ENCODE results near the gene RBCK1. TPM values are rescaled to one million over a fixed set of nuclear protein-coding genes. Genes with fewer than 3 reads are reported as not detected.
"Not testable (repeated sequence)": the region's sequence is repeated elsewhere in the genome, so short reads cannot be mapped to it uniquely, and the experiment has no call there.

The RBCK1 gene
- total and polyA plus RNA-seq, 2 donors (not counting 3 experiments of a cell fraction or from before 2014, with no cell fraction given) = 80.4 to 82.7 TPM

DNA sequence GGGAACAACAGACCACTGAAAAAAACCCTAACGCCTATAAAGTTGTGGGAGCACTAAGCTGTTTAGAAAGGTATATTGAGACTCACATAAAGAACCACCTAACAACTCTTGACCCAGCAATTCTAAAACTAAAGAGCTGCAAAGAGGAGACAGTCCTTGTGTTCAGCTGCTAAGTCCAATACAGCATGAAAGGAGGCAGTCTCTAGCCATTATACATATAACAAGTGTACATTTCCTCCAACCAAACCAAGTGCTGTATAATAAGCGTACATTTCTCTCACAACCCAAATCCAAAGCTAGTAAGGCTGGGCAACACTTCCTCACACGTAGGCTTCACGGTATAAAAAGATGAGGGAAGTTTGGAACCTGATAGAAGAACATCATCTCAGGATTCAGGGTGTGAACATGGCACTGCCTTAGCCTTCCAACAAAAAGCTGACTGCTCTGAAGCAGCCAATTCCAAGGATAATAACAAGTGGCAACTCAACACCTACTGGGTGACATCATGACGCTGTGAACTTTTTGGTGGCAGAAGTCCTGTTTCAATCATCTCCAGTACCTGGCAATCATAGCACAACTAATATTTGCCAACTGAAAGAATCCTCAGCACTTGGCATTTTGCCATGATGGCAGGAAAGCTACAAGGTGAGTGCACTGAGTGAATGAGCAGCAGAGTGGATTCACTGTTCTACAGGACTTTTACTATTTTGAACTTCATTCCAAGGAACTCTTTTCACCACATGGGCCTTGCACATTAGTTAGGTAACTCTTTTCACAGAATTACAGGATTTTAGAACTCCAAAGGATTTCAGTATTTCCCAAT, 37.6 kb downstream of the RBCK1 start:
- Histone ChIP-seq H3K4me1 (ENCODE audit: control insufficient read depth, extremely low read depth, insufficient read depth, low read length) (peaks cover 6% of the 10 kb centered on the region), H3K79me2 (ENCODE audit: control insufficient read depth, insufficient read depth, low read length) (peaks cover 36% of the 10 kb centered on the region), H3K9ac (replicated peaks; ENCODE audit: extremely low read depth, insufficient read depth, low read length) (no peak overlapping the region), H2AFZ (ENCODE audit: low read depth, low read length) (no peak overlapping the region), H3K4me2 (ENCODE audit: insufficient read depth, low read length) (no peak overlapping the region), H3K36me3 (ENCODE audit: control insufficient read depth in 2 of 2, extremely low read depth in 1 of 2, insufficient read depth in 2 of 2, low read length in 2 of 2) (peaks cover 13 to 19% of the 10 kb centered on the region in 2 experiments), H3K27ac (ENCODE audit: insufficient read depth, low read depth, low read length) (no peak overlapping the region), H4K20me1 (replicated peaks; ENCODE audit: control insufficient read depth, extremely low read depth, insufficient read depth, low read length) (no peaks in the 10 kb centered on the region), H3K9me3 (replicated peaks; ENCODE audit: control insufficient read depth, insufficient read depth, low read length) (no peaks in the 10 kb centered on the region), H3K27me3 (ENCODE audit: control insufficient read depth in 2 of 2, insufficient read depth in 2 of 2, low read length in 2 of 2) (no peaks in the 10 kb centered on the region), H3K4me3 (replicated peaks in 1 of 3; ENCODE audit: insufficient read depth in 1 of 3, low read depth in 1 of 3, low read length in 3 of 3) (no peak overlapping the region), H3K9me1 (replicated peaks; ENCODE audit: control insufficient read depth, extremely low read depth, insufficient read depth, low read length) (no peaks in the 10 kb centered on the region)
- intact Hi-C loops (cut with micrococcal nuclease) (no loop called here), dilution Hi-C loops (cut with MboI; ENCODE audit: extremely low pct_ligation_motif_present, low sequenced_read_pairs) (no loop called here)
- FAIRE-seq (peak; percentile 47), DNase-seq (ENCODE audit: low read depth, low spot score) (no peak)
- TF ChIP-seq JUN (IDR thresholded peaks at IDR 0.05; ENCODE audit: borderline replicate concordance, insufficient read depth, insufficient read length, low read depth) (no peak), EZH2 (IDR thresholded peaks at IDR 0.05; ENCODE audit: borderline replicate concordance, low read depth, low read length, severe bottlenecking) (no peak), MYC (IDR thresholded peaks at IDR 0.05; ENCODE audit: low read depth, low read length) (no peak), FOS (IDR thresholded peaks at IDR 0.05; ENCODE audit: borderline replicate concordance, insufficient read depth, low read length) (no peak), POLR2AphosphoS5 (IDR thresholded peaks at IDR 0.05; ENCODE audit: insufficient read depth, low read depth, low read length) (no peak), GATA2 (IDR thresholded peaks at IDR 0.05; ENCODE audit: insufficient read depth, insufficient read length, low read depth, low read length) (no peak)
- TF ChIP-seq, protein P1, sequence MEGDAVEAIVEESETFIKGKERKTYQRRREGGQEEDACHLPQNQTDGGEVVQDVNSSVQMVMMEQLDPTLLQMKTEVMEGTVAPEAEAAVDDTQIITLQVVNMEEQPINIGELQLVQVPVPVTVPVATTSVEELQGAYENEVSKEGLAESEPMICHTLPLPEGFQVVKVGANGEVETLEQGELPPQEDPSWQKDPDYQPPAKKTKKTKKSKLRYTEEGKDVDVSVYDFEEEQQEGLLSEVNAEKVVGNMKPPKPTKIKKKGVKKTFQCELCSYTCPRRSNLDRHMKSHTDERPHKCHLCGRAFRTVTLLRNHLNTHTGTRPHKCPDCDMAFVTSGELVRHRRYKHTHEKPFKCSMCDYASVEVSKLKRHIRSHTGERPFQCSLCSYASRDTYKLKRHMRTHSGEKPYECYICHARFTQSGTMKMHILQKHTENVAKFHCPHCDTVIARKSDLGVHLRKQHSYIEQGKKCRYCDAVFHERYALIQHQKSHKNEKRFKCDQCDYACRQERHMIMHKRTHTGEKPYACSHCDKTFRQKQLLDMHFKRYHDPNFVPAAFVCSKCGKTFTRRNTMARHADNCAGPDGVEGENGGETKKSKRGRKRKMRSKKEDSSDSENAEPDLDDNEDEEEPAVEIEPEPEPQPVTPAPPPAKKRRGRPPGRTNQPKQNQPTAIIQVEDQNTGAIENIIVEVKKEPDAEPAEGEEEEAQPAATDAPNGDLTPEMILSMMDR (IDR thresholded peaks at IDR 0.05; ENCODE audit: extremely low read depth in 1 of 2, insufficient read depth in 1 of 2, low read depth in 1 of 2, low read length in 2 of 2) = no peak
- TF ChIP-seq, protein P2, sequence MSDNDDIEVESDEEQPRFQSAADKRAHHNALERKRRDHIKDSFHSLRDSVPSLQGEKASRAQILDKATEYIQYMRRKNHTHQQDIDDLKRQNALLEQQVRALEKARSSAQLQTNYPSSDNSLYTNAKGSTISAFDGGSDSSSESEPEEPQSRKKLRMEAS (IDR thresholded peaks at IDR 0.05; ENCODE audit: insufficient read depth, insufficient read length) = no peak
- POLR2A ChIA-PET = no interaction called here
- BruUV-seq (replicated peaks) = no TSS peak
- CTCF ChIA-PET = interaction anchor here (1.0 to 2.2 kb wide), 5 partner anchors 13 to 34 kb away, joined by 3 to 15 read pairs (median 5); no protein-coding TSS in a partner anchor

DNA sequence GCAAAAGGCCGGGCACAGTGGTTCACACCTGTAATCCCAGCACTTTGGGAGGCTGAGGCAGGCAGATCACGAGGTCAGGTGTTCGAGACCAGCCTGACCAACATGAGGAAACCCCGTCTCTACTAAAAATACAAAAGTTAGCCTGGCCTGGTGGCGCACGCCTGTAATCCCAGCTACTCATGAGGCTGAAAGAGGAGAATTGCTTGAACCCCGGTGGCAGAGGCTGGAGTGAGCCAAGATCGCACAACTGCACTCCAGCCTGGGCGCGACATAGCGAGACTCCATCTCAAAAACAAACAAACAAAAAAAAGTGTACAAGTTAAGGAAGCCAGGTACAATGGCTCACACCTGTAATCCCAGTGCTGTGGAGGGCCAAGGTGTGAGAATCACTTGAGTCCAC, 43.9 kb downstream of the RBCK1 start:
- dilution Hi-C loops (cut with MboI; ENCODE audit: extremely low pct_ligation_motif_present, low sequenced_read_pairs); FAIRE-seq; H3K27ac ChIP-seq (ENCODE audit: insufficient read depth, low read depth, low read length); H3K27me3 ChIP-seq (ENCODE audit: control insufficient read depth in 2 of 2, insufficient read depth in 2 of 2, low read length in 2 of 2); H3K36me3 ChIP-seq (ENCODE audit: control insufficient read depth in 2 of 2, extremely low read depth in 1 of 2, insufficient read depth in 2 of 2, low read length in 2 of 2); H3K9ac ChIP-seq (replicated peaks; ENCODE audit: extremely low read depth, insufficient read depth, low read length); intact Hi-C loops (cut with micrococcal nuclease); H3K4me2 ChIP-seq (ENCODE audit: insufficient read depth, low read length); CTCF ChIA-PET; H3K9me3 ChIP-seq (replicated peaks; ENCODE audit: control insufficient read depth, insufficient read depth, low read length); H3K4me1 ChIP-seq (ENCODE audit: control insufficient read depth, extremely low read depth, insufficient read depth, low read length); BruUV-seq (replicated peaks); H2AFZ ChIP-seq (ENCODE audit: low read depth, low read length); DNase-seq (ENCODE audit: low read depth, low spot score); POLR2A ChIA-PET; H4K20me1 ChIP-seq (replicated peaks; ENCODE audit: control insufficient read depth, extremely low read depth, insufficient read depth, low read length); H3K9me1 ChIP-seq (replicated peaks; ENCODE audit: control insufficient read depth, extremely low read depth, insufficient read depth, low read length); H3K4me3 ChIP-seq (replicated peaks in 1 of 3; ENCODE audit: insufficient read depth in 1 of 3, low read depth in 1 of 3, low read length in 3 of 3): not testable (repeated sequence)
- H3K79me2 ChIP-seq (ENCODE audit: control insufficient read depth, insufficient read depth, low read length) = peaks cover 65% of the 10 kb centered on the region

All from endothelial cell of umbilical vein (primary cell).